KG1 (cell line): ENCODE data around the gene AMBRA1.

Experiments used
- DNase-seq: peaks from one replicate; lab custom pipeline; 2025; lab: John Stamatoyannopoulos, UW

The AMBRA1 gene

DNA sequence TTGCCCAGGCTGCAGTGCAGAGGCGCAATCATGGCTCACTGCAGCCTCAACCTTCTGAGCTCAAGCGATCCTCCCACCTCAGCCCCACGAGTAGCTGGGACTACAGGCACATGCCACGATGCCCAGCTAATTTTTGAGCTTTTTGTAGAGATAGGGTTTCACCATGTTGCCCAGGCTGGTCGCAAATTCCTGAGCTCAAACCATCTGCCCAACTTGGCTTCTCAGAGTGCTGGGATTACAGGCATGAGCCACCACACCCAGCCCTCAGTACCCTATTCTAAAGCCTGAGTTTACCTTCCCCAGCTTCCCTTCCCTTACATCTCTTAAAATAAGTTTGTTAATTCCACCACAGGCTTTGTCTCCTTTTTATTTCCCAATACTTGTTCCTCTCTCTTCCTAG is 59.1 kb downstream of the AMBRA1 start:
- no peak for DNase-seq

GRCh38 chr11:46533396-46534100 is 60.3 kb downstream of the AMBRA1 start:
- no peak for DNase-seq

- DNase-seq = no peak
Observed at GRCh38 chr11:46529928-46530574, 63.8 kb downstream of the AMBRA1 start.

GRCh38 chr11:46529095-46529905 is 64.5 kb downstream of the AMBRA1 start:
- DNase-seq = peak; percentile 34

DNA sequence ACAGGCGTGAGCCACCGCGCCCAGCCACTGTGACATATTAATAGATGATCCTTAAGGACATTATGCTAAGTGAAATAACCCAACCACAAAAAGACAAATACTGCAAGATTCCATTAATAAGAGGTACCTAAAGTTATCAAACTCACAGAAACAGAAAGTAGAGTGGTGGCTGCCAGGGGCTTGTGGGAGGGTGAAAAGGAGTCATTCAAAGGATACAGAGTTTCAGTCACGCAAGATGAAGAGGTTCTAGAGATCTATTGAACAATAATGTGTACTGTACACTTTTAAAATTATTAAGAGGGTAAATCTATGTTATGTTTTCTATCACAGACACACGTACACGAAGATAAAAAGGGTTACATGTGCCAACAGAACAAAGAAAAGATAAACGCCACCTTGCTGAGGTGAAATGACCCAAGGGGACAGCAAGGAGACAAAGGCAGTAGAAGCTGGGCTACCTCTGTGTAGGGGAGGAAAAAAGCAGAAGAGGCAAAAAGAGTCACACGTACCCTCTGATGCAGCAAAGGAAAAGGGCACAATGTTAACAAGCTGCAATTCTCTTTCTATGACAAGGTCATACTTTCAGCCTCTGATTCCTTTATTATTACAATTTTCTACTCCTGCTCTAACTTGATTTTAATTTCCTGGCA is 65.3 kb downstream of the AMBRA1 start:
- no peak for DNase-seq

DNA sequence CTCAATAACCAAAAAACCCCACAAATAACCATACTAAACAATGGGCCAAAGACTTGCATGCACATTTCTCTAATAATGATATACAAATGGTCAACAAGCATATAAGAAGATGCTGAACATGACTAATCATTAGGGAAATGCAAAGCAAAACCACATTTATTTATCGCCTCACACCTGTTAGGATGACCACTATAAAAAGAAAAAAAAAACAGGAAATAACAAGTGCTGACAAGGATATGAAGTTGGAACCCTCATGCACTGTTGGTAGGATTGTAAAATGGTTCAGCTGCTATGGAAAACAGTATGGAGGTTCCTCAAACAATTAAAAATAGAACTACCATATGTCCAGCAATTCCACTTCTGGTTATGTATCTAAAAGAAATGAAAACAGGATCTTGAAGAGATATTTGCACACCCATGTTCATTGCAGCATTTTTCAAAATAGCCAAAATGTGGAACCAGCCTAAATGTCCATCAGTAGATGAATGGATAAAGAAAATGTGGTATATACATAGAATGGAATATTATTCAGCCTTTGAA is 66.2 kb downstream of the AMBRA1 start:
- no peak for DNase-seq

GRCh38 chr11:46526216-46527215 is 67.3 kb downstream of the AMBRA1 start:
- no peak for DNase-seq

- DNase-seq = no peak
Observed at GRCh38 chr11:46524201-46524770, 69.5 kb downstream of the AMBRA1 start.

- no peak for DNase-seq
Observed at GRCh38 chr11:46523290-46523689, 70.5 kb downstream of the AMBRA1 start.

- DNase-seq = no peak
Observed at GRCh38 chr11:46522682-46523281, 71.0 kb downstream of the AMBRA1 start.

DNA sequence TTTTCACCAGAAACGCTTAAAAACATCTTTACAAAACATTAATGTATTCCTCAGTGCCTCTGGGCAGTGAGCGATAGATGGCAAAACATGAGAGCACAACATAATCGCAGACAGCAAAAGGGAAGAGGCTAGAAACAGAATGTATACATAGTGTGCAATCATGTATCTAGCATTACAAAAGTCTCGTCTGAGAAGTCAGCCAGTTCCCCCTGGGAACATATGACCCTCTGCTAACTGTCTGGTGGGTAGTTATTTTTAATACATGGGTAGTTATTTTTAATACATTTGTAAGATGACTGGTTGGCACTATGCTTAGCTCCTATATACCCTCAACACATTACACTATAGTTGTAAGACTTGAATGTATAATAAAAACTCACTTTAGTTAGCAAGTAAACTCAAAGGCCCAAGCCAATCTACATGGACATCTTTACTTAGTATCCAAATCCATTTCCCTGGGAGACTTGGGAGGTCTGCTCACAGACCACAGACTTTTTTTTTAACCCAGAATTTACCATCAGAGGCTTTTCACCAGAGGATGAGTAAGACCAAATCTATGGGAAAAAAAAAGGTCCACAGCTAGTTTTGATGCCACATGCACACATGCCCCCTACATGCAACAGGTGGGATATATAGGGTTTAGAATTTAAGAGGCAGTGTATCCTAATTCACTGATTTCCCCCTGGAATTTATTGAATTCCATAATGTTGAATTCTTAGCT is 71.7 kb downstream of the AMBRA1 start:
- DNase-seq = no peak

GRCh38 chr11:46520971-46521745 is 72.7 kb downstream of the AMBRA1 start:
- DNase-seq = no peak

DNA sequence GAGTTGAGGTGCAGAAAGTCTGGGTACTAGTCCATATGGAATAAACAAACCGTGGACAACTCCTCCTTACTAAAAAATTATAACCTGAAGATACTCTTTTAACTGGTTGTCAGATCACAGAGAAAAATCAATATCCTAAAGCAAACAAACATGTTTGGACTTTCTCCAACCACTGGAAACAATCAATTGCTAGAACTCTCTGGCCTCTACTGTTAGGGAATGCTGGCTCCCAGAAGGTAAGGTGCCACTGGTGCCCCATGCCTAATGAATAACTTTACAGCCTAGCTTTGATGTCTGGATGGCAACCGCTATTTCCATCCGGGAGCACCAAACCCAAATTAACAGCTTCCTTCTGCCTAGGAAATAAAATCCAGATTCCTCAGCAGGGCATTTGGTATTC is 74.5 kb downstream of the AMBRA1 start:
- no peak for DNase-seq

DNA sequence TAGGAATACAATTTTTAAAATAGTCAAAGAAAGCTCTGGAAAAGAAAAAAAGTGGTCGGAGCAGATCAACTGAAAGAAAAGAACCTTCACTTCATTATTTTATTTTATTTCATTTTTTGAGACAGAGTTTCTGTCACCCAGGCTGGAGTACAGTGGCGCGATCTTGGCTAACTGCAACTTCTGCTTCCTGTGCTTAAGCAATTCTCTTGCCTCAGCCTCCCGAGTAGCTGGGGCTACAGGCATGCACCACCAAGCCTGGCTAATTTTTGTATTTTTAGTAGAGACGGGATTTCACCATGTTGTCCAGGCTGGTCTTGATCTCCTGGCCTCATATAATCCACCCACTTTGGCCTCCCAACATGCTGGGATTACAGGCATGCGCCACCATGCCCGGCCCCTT is 74.9 kb downstream of the AMBRA1 start:
- peak; percentile 17 for DNase-seq

DNA sequence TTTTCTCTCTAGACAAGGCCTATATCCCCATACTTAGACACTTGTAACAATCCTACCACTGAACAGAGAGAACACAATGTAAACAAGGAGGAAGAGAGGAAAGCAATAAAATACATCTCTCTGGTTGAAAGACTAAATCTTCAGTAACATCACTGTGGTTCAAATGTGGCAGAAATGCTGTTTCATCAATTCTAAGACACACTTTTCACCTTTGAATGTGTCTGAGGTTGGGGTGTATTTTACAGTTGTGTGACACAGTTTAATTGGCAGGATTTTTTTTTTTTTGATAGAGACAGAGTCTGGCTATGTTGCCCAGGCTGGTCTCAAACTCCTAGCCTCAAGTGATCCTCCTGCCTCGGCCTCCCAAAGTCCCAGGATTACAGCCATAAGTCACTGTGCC is 79.5 kb downstream of the AMBRA1 start:
- DNase-seq = no peak

DNA sequence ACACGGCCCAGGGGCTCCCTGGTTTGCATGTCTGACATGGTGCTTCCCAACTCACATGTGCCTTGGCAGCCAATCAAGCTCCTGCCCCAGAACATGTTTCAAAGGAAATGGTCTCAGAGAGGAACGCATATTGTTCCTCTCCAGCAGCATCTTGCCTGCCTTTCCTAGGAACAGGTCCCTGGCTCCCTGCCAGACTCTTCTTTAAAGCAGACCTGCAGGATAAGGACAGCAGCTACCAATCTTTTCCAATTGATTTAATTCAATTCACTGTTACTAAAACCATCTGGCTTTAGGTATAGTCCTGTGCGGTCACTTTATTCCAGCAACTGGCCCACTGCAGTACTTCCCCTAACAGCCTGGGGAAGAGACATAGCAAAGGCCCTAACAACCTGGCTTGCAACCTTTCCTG is 79.9 kb downstream of the AMBRA1 start:
- DNase-seq = no peak

DNA sequence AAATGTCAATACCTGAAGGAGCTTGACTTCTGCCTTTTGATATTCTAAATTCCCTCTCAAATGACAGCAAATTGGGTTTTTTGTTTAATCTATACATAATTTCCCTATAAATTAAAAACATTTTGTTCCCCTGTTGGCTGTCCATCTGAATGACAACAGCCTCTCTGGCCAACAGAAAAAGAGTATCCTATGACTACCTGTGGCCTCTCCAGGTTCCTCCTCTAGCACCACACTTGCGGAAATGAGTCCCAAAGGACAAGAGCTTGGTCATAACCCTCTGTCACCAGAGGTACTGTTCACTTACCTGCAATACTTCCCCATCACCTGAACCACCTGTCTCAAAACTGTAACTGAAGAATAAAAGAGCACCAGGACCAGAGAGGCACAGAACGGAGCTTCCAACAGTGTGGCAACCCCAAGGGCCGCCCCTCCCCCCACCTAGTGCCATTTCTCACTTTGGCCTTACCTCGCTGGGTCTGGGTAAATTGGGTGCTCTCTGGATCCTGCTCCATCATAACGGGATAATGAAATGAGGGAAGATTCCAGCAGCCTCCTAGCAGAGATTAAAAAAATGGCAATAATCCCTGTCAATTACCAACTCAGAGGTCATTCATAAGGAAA is 81.5 kb downstream of the AMBRA1 start:
- no peak for DNase-seq

- DNase-seq = no peak
Observed at GRCh38 chr11:46511342-46511741, 82.5 kb downstream of the AMBRA1 start.
